OCI-M2 (cell line): ENCODE results near the gene TNFSF10.
"Not testable (repeated sequence)": the region's sequence is repeated elsewhere in the genome, so short reads cannot be mapped to it uniquely, and the experiment has no call there.

ENCODE experiments used
- DNase-seq: peaks from one replicate; lab custom pipeline; 2025; ENCODE audit not compliant: unreplicated experiment; lab: John Stamatoyannopoulos, UW

Gene TNFSF10

DNA sequence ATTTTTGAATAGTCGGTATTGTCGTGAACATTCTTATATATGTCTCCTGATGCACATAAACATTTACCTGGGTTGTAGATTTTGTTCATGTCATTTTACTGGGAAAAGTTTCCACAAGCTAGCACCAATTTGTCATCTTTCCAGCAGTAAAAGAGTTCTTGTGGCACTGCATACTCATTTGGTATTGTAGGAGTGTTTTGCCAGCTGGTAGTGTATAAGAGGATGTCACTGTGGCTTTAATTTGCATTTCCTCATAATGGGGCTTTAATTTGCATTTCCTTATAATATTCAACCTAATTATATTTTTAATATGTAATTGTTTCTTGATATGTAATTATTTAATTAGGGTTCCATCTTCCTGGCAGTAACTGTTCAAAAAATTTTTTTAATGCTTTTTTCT is 21.2 kb upstream of the TNFSF10 start:
- DNase-seq: no peak

DNA sequence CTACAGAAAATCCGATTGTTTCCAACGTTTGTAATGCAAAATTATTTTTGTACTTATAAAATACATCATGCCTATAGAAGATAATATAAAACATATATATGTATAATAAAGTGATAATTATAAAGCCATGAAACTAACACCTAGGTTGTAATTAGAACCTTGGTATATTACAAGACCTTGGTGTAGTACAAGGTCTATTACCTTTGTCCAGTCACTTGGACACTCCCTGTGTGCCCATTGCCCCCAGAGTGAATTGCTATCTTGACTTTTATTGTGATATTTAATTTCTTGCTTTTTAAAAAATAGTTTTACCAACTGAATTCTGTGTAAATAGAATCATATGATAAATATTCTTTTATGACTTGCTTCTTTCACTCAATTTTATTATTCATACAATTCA is 20.7 kb upstream of the TNFSF10 start:
- no peak for DNase-seq

DNA sequence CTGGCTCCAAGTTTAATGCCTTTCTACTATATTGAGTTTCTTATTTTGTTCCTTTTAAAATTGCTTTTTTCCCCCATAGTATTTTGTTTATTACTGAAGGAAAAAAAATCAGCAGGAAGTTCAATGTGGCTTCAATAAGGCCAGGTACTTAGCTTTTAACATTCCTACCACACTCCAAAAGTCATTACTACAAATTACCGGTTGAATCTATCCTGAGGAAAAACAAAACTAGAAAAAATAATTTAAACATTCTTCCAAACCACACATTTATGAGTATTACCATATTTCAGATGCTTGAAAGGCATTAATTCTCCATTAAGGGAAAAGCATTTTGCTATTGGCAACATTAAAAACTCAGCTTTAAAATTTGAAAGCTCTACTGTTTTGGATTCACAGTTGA is 20.2 kb upstream of the TNFSF10 start:
- no peak for DNase-seq

DNA sequence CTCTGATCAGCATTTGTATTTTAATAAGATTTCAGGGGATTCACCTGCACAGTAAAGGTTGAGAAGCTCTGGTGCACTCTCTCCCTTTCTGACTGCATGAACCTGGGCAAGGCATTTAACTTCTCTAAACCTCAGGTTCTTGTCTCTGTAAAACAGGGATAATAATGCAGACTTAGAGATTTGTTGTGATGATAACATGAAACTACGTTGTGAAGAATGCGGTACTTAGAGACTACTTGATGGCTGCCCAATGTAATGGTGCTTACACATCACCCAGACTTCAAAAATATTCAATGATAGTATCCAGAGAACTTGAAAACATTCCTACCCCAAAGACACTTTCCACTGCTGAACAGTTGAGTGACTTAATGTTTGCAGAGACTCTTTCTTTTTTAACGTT is 19.8 kb upstream of the TNFSF10 start:
- no peak for DNase-seq

DNA sequence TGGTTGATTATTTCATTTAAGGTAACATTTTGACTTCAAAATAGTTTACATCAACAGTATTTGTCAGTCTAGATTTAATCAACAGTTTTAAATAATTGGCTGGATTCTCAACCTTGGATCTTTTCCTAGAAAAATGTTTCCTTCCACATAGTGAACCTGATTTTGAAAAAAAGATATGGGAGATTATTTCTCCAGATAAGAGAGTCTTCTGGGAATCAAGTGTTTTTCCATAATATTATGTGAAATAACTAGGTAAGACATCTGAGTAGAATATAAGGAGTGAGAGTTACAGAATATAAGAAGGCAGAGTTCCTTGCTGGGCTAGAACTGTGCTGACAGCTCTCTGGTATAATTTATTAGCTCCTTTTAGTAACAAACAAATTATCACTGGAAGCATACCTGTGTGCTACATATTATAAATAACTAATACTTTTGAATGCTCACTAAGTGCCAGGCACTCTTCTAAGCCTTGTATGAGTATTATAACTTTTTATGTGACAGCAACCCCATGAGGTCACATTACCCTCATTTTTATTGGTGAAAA is 18.8 kb upstream of the TNFSF10 start:
- no peak for DNase-seq

DNA sequence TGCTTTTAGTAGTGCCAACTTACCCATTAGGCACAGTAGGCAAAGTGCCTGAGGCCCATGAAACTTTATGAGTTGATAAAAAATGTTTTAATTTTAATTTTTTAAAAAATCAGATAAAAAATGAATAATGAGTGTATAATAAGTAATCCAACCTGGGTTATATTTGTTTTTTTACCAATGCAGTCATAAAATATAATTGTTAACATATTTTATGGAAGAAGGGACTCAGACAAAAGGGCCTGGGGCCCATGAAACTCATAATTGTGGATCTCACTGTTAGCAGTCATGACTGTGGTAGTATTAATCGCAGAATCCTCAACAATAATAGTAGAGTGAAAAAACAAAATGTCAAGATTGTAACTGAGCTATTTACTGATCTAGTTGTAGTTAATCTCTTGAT is 16.8 kb upstream of the TNFSF10 start:
- DNase-seq: no peak

DNA sequence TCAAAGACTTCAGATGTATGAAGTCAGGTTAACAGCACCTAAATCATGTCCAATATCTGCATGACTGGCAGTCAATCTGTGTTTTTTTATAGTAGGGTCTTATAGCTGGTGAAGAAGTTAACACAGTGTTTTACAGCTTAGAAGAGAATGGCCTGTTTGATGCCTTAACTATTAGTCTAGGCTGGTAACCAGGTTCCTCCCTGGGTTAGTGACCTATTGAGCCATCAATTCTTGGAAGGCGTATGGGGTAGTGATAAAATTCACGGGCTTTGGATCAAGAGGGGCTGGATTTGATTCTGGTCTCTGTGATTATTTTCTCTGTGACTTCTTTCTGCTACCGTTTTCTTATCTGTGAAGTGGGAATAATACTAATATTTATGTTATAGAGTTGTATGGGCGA is 16.0 kb upstream of the TNFSF10 start:
- no peak for DNase-seq

DNA sequence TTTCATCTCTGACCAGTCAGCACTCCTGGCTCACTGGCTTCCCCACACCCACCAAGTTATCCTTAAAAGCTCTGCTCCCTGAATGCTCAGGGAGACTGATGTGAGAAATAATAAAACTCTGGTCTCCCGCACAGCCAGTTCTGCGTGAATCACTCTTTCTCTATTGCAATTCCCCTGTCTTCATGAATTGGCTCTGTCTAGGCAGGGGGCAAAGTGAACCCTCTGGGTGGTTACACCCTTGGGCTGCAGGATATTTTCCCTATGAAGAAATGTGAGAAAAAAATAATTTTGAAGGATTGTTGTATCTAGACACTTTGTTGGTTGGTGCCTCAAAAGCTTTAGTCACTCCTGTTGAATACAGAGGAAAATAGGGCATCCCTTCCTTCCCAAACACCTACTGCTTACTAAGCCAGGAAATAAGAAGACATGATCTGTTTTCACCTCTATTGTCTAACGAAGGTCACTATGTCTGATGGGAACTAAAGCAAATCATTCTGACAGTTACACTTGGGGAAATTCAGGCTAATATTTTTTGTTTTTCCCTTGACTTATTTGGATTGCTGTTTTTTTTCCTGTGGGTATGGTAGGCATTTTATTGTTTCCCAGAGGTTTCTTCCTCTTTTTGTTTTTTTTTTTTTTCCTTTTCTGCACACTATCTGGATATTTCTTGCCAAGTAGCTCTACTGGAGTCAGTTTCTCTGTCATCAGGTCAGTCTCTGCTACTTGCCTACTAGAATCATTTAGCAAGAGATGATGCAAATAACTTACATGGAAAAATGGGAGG is 15.3 kb upstream of the TNFSF10 start:
- no peak for DNase-seq

DNA sequence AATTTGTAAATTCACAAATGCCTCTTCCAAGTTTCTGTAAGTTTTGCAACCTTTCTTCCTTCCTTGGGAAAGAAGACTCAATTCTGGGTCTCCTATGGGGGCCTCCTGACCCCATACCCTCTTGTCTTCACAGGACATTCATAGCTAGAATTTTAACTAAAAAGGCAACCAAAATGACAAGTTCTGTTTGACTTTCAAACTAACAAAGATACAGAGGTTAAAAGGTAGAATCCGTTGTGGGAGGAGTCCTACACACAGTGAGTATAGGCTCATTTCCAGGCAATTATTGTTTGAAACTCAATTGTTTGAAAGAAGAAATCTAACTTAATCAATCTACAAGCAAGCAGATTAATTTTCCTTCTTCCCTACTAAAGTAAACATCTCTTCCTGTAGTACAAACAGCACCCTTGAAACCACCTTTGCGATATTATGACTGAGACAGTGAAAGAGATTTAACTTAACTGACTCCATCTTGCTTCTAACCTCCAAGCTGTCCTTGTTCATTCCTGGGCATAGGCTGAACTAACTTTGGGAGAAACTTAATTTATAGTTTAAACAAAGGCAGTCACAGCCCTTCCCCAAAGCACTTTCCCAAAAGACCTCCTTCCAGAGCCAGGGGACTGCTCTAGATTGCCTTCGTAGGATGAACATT is 14.4 kb upstream of the TNFSF10 start:
- DNase-seq: no peak

DNA sequence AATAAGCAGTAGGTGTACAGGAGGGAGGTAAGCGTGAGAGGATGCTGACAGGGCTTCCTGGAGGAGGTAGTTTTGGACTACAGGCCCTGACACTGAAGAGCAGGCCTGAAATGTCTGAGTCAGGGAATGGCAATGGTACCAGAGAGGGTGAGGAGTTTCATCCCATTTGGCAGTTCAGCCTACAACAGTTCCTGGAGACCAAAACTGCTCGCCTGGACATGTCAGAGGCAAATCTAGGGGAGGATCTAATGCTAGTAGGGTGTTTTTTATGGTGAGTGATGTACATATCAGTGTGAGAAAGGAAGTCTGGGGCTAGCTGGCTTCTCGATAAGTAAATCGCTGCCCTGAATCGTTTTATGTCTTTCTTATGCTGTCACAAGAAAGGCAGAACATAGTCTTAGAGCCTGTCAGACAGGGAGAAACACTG is 13.8 kb upstream of the TNFSF10 start:
- no peak for DNase-seq

DNA sequence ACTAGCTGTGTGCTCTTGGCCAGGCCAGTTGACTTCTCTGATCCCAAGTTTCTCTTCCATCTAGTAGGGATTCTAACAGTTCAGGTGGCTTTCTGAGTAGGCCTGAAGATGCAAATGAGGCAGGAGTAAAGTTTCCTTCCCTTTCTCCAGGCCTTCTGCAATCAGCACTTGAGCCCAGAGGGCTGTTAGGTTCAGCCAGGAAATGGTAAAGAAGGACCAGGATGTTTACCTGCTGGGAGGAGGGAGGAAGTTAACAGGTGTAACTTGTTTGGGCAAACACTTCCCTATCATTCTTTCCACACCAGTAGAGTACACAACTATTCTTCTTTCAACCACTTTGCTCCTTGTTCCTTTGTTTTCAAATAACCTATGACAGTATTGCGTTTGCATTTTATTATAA is 13.3 kb upstream of the TNFSF10 start:
- DNase-seq: no peak

DNA sequence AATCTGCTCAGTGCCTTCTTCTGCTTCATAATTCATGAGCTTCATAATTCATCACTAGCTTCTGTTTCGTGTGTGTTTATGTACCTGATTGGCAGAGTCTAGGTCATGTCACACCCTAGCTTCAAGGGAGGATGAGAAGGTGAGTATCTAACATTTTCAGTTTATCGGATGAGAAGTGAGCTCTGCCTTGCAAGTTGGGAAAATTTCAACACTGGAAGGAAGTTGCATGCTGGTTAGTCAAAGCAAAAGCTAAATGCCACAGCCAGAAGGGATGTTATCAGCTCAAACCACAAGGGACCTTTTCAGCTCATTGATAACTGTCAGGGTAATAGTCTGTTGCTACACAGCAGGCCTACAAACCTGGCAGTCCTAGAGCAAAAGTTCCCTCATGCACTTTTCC is 7.3 kb upstream of the TNFSF10 start:
- DNase-seq: no peak

DNA sequence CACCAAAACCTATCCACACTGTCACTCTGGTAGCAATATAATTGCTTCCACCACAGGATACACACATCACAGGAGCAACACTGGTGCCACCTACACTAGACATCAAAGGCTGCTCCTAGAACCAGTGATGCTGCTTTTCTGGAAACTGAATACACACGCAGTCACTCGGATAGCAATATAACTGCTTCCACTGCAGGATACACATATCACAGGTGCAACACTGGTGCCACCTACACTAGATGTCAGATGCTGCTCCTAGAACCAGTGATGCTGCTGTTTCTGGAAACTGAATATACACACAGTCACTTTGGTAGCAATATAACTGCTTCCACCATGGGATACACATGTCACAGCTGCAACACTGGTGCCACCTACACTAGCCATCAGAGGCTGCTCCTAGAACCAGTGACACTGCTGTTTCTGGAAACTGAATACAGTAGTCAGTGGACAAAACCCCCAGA is 6.9 kb upstream of the TNFSF10 start:
- no peak for DNase-seq

DNA sequence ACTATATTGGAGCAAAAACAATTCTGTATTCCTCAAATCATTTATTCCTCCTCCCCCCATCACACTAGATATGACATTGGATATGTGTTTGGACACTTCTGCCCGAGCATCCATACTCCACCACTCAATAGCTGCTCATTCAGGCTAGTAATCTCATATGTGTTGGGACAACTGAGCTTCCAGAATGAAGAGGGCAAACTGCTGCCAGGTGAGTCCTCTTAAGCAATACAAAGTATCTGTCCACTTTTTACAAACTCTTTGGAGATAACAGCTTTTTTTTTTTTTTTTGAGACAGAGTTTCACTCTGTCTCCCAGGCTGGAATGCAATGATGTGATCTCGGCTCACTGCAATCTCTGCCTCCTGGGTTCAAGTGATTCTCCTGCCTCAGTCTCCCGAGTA is 5.4 kb upstream of the TNFSF10 start:
- DNase-seq: no peak

DNA sequence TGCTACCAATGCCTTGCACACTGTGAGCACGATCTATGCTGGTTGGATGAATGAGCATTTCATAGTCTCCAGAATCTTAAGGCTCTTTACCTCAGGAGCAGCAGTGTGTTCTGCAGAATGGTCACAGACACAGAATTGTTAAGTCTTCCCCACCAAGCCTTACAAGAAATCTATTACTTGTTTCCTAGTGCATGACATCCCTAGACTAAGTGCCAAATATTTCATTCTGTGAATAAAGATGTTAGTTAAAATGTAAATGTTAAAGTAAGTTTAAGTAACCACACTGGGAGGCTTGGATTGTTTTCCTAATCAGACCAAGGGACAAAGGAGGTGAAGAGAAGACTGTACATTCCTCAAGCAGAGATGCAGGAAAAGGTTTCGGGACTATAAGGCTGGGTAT is 4.1 kb upstream of the TNFSF10 start:
- DNase-seq: no peak

DNA sequence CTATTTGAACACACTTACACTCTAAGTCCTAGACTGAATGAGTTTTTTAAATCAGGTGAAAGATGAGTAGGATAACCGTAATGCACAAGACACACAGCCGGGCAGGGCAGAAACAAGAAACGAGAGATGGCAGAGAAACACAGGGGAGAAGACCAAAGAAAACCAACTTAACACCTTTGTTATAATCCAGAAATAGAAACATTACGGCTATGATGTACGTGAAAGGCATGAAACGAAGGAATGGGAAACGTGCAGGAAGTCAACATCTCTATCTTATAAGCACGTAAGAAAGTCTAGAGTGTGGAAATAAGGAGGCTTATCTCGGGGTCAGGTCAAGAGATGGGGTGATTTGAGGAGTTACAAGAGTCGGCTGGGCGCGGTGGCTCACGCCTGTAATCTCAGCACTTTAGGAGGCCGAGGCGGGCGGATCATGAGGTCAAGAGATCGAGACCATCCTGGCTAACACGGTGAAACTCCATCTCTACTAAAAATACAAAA is 1.9 kb upstream of the TNFSF10 start:
- no peak for DNase-seq

DNA sequence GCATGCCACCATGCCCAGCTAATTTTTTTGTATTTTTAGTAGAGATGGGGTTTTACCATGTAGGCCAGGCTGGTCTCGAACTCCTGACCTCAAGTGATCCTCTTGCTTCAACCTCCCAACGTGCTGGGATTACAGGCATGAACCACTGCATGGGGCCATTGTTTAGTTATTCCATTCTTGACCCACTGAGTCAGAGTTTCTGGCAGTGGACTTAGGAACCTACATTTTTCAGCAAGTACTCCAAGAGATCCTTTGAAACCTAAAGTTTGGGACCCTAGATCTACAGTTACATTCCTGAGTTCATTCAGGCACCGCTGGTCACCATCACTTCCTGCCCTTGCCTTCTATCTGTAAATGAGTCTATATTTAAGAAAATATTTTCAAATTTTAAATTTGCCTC is 1.4 kb upstream of the TNFSF10 start:
- no peak for DNase-seq

DNA sequence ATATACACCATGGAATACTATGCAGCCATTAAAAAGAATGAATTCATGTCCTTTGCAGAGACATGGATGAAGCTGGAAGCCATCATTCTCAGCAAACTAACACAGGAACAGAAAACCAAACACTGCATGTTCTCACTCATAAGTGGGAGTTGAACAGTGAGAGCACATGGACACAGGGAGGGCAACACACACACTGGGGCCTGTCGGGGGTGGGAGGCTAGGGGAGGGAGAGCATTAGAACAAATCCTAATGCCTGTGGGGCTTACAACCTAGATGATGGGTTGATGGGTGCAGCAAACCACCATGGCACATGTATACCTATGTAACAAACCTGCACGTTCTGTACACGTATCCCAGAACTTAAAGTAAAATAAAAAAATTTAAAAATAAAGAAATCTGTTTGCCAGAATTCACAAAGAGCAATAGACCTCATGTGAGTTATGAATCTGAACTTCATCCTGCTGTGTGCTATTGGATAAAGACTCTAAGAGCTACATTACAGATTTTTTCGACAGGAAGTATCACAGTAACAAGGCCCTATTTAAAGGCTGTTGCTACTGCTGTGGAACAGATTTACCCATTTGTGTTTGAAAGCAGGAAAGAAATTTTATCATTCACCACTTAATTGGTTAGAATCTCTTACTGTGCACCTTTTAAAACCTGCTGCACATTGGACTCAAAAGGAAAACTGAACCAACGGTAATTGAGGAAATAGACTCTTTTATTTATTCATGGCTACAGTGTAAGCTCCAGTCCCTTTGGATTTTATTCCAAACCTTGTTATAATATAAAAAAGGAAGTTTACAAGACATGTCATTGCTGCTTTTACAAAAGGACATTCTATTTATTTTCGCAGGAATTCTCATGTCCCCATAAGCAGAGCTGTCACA is 1.1 kb downstream of the TNFSF10 start:
- not testable (repeated sequence) for DNase-seq

DNA sequence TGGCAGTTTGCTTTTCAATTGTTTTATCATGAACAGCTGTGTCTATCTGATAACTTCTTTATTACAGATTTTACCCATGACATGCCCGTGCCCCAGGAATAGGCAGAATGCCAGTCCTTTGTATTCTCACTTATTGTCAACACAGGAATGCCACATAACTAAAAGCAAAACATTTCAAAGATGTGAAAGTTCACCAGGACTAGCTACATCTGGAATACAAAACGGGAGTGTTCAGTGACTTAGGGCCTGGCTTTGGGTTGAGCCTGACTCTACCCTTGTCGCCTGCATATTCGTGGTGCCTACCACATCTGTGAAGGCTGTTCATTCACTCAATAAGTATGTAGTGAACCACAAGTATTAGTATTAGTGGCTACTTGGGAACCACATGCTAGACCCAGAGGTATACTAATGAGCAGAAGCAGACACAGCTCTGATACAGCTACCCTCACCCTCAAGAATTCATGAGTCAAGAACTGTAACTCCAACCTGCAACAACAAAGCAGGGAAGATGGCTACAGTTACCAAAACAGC is 2.9 kb downstream of the TNFSF10 start:
- no peak for DNase-seq

DNA sequence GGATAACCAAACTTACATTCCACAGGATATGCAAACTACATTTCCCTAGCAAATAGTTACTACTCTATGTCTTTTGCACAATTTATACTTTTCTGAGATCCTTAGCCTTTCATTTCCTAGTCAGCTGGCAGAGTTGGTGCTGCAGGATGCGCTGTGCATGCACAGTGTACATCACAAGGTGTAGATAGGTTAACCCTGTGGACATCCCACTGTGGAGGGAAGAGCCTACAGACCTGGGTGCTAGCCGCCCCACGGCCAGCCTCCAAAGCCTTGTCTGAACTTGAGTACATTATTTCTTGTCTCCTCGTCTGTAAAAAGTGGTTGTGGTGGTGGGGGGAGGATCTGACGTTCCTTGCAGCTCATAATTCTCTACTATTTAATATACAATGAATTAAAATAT is 3.5 kb downstream of the TNFSF10 start:
- no peak for DNase-seq
